B cell (primary cell): Measurements from ENCODE around the gene TBC1D32. TPM values are rescaled to one million over a fixed set of nuclear protein-coding genes. Genes with fewer than 3 reads are reported as not detected.

Experiments used
- ATAC-seq: fragments of 200-7000 bp; cut with Tn5 transposase; one replicate; pipeline ENCODE4 v1.10.0; 2021; ENCODE audit warnings: low read depth, mild to moderate bottlenecking, moderate number of reproducible peaks, moderate library complexity
- CTCF ChIA-PET: fragments of 350-600 bp; sonication (Branson Sonifier 250); formaldehyde crosslinking; loops from one replicate; lab custom pipeline; 2021; ENCODE audit warnings: antibody characterized with exemption, inconsistent platforms; lab: Charles Lee
- POLR2A ChIA-PET: fragments of 350-600 bp; sonication (Branson Sonifier 250); formaldehyde crosslinking; loops from one replicate; lab custom pipeline; 2021; ENCODE audit warnings: antibody characterized with exemption; lab: Charles Lee
- DNase-seq: peaks from one replicate; pipeline ENCODE4 v3.0.0; 2013
- H2AFZ ChIP-seq: 2 replicates; pipeline ENCODE4 v1.6.1; 2012; ENCODE audit warnings: mild to moderate bottlenecking, low read depth, low read length; ENCODE audit not compliant: insufficient read depth, poor library complexity, severe bottlenecking
- H3K27ac ChIP-seq, 2 donors: 1 replicate in 1 of 2; 2 replicates in 1 of 2; pipeline ENCODE4 v1.5.1; 2012 to 2013; ENCODE audit warnings: low read length in 2 of 2, mild to moderate bottlenecking in 2 of 2, moderate library complexity in 1 of 2
- H3K27me3 ChIP-seq, 4 experiments: fragments of 200-600 bp in 1 of 4; sonication (generic) in 1 of 4; replicated peaks in 1 of 4; 1 replicate in 2 of 4; 2 replicates in 2 of 4; pipeline versions ENCODE4 v1.6.1 to v1.7.0; 2013 to 2016; ENCODE audit warnings: low read length in 3 of 4, mild to moderate bottlenecking in 2 of 4, mixed read lengths in 1 of 4, moderate library complexity in 1 of 4; ENCODE audit not compliant: insufficient read depth in 4 of 4, control insufficient read depth in 3 of 4; ENCODE audit errors: control extremely low read depth in 1 of 4
- H3K36me3 ChIP-seq, 2 experiments: replicated peaks in 1 of 2; 1 replicate in 1 of 2; 2 replicates in 1 of 2; pipeline versions ENCODE4 v1.6.1 to v1.7.1; 2013; ENCODE audit warnings: low read length in 1 of 2; ENCODE audit not compliant: insufficient read depth in 2 of 2, control insufficient read depth in 1 of 2; ENCODE audit errors: control extremely low read depth in 1 of 2, extremely low read depth in 1 of 2
- H3K4me1 ChIP-seq, 2 donors: fragments of 200-600 bp in 1 of 2; sonication (generic) in 1 of 2; 1 replicate in 1 of 2; 2 replicates in 1 of 2; pipeline versions ENCODE4 v1.5.1 to v1.6.1; 2013 to 2017; ENCODE audit warnings: low read length in 2 of 2; ENCODE audit not compliant: control insufficient read depth in 2 of 2, insufficient read depth in 2 of 2
- H3K4me2 ChIP-seq: replicated peaks from 2 replicates; pipeline ENCODE3; 2012; ENCODE audit warnings: mild to moderate bottlenecking, low read depth, low read length; ENCODE audit not compliant: poor library complexity, severe bottlenecking
- H3K4me3 ChIP-seq, 5 experiments: fragments of 200-600 bp in 1 of 5; sonication (generic) in 1 of 5; 1 replicate in 3 of 5; 2 replicates in 2 of 5; pipeline versions ENCODE4 v1.5.1 to v1.7.0; 2011 to 2016; ENCODE audit warnings: low read length in 4 of 5, mild to moderate bottlenecking in 4 of 5, low read depth in 2 of 5, control low read depth in 1 of 5, moderate library complexity in 1 of 5; ENCODE audit not compliant: insufficient read depth in 1 of 5; ENCODE audit errors: control extremely low read depth in 1 of 5, extremely low read depth in 1 of 5
- H3K79me2 ChIP-seq: fragments of 200-600 bp; sonication (generic); one replicate; pipeline ENCODE4 v1.6.0; 2016; ENCODE audit warnings: low read length; ENCODE audit not compliant: control insufficient read depth, insufficient read depth
- H3K9ac ChIP-seq: fragments of 200-600 bp; sonication (generic); 2 replicates; pipeline ENCODE4 v1.6.1; 2017; ENCODE audit warnings: mild to moderate bottlenecking, low read length, moderate library complexity
- H3K9me3 ChIP-seq, 3 donors: one replicate each; pipeline versions ENCODE4 v1.6.1 to v1.7.1; 2013; ENCODE audit warnings: low read length in 2 of 3; ENCODE audit not compliant: control insufficient read depth in 2 of 3, insufficient read depth in 1 of 3; ENCODE audit errors: control extremely low read depth in 1 of 3
- H4K20me1 ChIP-seq: 2 replicates; pipeline ENCODE4 v1.6.0; 2012; ENCODE audit warnings: mild to moderate bottlenecking, low read length; ENCODE audit not compliant: insufficient read depth, control insufficient read depth, poor library complexity, severe bottlenecking
- H3K27ac Mint-ChIP-seq: one replicate; pipeline ENCODE4 v1.8.0; 2021; ENCODE audit warnings: mixed read lengths
- H3K27me3 Mint-ChIP-seq: one replicate; pipeline ENCODE4 v1.8.0; 2021; ENCODE audit warnings: mixed read lengths
- H3K4me1 Mint-ChIP-seq: one replicate; pipeline ENCODE4 v1.8.0; 2021; ENCODE audit warnings: mixed read lengths
- H3K4me3 Mint-ChIP-seq: one replicate; pipeline ENCODE4 v1.8.0; 2021; ENCODE audit warnings: mixed read lengths
- H3K9me3 Mint-ChIP-seq: one replicate; pipeline ENCODE4 v1.8.0; 2022; ENCODE audit warnings: mixed read lengths; ENCODE audit not compliant: insufficient read depth
- EZH2 ChIP-seq: IDR thresholded peaks from 2 replicates; pipeline ENCODE4 v1.6.1; 2012; ENCODE audit warnings: borderline replicate concordance, low read depth, mild to moderate bottlenecking, moderate library complexity, low read length; ENCODE audit not compliant: insufficient read depth, poor library complexity, severe bottlenecking
- WGBS: methylation state at CpG from one replicate; pipeline ENCODE4 v1.1.5; 2013; ENCODE audit warnings: missing lambda C conversion rate; ENCODE audit not compliant: insufficient coverage; 5-methylcytosine and 5-hydroxymethylcytosine counted together
- intact Hi-C: fragments of 100-400 bp; cut with micrococcal nuclease; formaldehyde crosslinking; loops from one replicate; pipeline ENCODE4 v1.10.0; 2022
- polyA plus RNA-seq: library from polyadenylated mRNA; depleted of rRNA; stranded (reverse); fragments of >200 nt; gene quantifications from 2 replicates; pipeline ENCODE4 v1.2.3, GENCODE V29; 2012
- total RNA-seq, 2 donors: library from RNA; stranded (reverse); fragments of 120-200 nt in 1 of 2; gene quantifications; 1 replicate in 1 of 2; 2 replicates in 1 of 2; pipeline versions ENCODE4 v1.2.3 to v1.2.4, GENCODE V29; 2013 to 2022
- TF ChIP-seq, protein P1 (sequence below): fragments of 200-600 bp; IDR thresholded peaks from one replicate; pipeline ENCODE4 v1.8.0; 2022; ENCODE audit warnings: antibody characterized with exemption, mild to moderate bottlenecking

TBC1D32 gene
- total and polyA plus RNA-seq, 2 donors (not counting 1 experiment from before 2014, with no cell fraction given) = 9.0 to 20.9 TPM

GRCh38 chr6:121365536-121366521 lies 31.5 kb upstream of the TBC1D32 start:
- H3K4me2 ChIP-seq = no peak overlapping the region
- H3K27me3 ChIP-seq = no peaks in the 10 kb centered on the region
- no peaks in the 10 kb centered on the region for H4K20me1 ChIP-seq
- DNase-seq = no peak
- H3K9me3 ChIP-seq = no peaks in the 10 kb centered on the region
- POLR2A ChIA-PET = no interaction called here
- H3K27ac ChIP-seq = no peak overlapping the region
- Mint-ChIP-seq H3K4me3 (no peak overlapping the region), H3K27ac (no peak overlapping the region), H3K27me3 (peaks cover 23% of the 10 kb centered on the region), H3K4me1 (no peaks in the 10 kb centered on the region), H3K9me3 (no peaks in the 10 kb centered on the region)
- CTCF ChIA-PET = no interaction called here
- intact Hi-C loops = no loop called here
- no peaks in the 10 kb centered on the region for H3K36me3 ChIP-seq
- TF ChIP-seq, protein P1, sequence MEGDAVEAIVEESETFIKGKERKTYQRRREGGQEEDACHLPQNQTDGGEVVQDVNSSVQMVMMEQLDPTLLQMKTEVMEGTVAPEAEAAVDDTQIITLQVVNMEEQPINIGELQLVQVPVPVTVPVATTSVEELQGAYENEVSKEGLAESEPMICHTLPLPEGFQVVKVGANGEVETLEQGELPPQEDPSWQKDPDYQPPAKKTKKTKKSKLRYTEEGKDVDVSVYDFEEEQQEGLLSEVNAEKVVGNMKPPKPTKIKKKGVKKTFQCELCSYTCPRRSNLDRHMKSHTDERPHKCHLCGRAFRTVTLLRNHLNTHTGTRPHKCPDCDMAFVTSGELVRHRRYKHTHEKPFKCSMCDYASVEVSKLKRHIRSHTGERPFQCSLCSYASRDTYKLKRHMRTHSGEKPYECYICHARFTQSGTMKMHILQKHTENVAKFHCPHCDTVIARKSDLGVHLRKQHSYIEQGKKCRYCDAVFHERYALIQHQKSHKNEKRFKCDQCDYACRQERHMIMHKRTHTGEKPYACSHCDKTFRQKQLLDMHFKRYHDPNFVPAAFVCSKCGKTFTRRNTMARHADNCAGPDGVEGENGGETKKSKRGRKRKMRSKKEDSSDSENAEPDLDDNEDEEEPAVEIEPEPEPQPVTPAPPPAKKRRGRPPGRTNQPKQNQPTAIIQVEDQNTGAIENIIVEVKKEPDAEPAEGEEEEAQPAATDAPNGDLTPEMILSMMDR = no peak
- no peak for TF ChIP-seq EZH2
- ATAC-seq = no peak
- no peaks in the 10 kb centered on the region for H3K4me1 ChIP-seq
- 90% methylated on average over 3 of the region's 8 CpGs for WGBS
- H3K79me2 ChIP-seq = no peaks in the 10 kb centered on the region
- H3K4me3 ChIP-seq = no peak overlapping the region
- no peak overlapping the region for H2AFZ ChIP-seq
- no peak overlapping the region for H3K9ac ChIP-seq

DNA sequence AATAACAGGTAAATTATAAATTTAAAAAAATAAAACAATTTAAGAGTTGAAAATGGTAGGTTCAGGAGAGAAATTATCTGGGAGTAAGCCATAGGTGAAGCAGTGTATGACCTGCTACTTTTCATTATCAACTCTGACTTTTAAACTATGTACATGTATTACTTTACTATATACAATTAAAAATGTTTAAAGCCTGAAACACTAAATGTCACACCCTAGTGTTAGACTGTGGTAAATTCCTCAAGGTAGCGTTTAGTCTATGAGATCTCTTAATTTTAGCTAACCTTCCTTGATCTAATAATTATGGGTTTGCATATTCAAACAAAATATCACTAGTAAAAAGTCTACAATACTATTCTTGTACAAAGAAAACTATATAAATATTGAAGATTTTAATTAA lies 22.3 kb upstream of the TBC1D32 start:
- ChIA-PET POLR2A (no interaction called here), CTCF (no interaction called here)
- H3K4me1 ChIP-seq = no peaks in the 10 kb centered on the region
- no peak for TF ChIP-seq EZH2
- TF ChIP-seq, protein P1 = no peak
- no peak overlapping the region for H3K4me3 ChIP-seq
- no peak overlapping the region for H3K9ac ChIP-seq
- ATAC-seq (no peak), DNase-seq (no peak)
- no peak overlapping the region for H3K4me2 ChIP-seq
- Mint-ChIP-seq H3K27me3 (peaks cover 36% of the 10 kb centered on the region), H3K4me1 (no peaks in the 10 kb centered on the region), H3K9me3 (no peaks in the 10 kb centered on the region), H3K27ac (no peak overlapping the region), H3K4me3 (no peak overlapping the region)
- H3K9me3 ChIP-seq = no peaks in the 10 kb centered on the region
- no CpG with 5 or more reads among the region's 1 CpG for WGBS
- H3K27me3 ChIP-seq = peaks cover 0 to 10% (median 4%) of the 10 kb centered on the region in 4 experiments
- no peak overlapping the region for H3K27ac ChIP-seq
- H3K79me2 ChIP-seq = no peaks in the 10 kb centered on the region
- intact Hi-C loops = no loop called here
- H4K20me1 ChIP-seq = no peaks in the 10 kb centered on the region
- no peak overlapping the region for H2AFZ ChIP-seq
- H3K36me3 ChIP-seq = no peaks in the 10 kb centered on the region
